22Rv1 (cell line): Measurements from ENCODE around the gene B4GALNT1.

Source experiments
- H3K27ac ChIP-seq: fragments of 450-650 bp; 2 replicates; pipeline ENCODE4 v1.5.1; 2017
- ZFX ChIP-seq: fragments of 450-650 bp; IDR thresholded peaks from 2 replicates; pipeline ENCODE4 v1.6.1; 2017; ENCODE audit warnings: antibody characterized with exemption, borderline replicate concordance
- TF ChIP-seq, protein P1 (sequence below): fragments of 450-650 bp; IDR thresholded peaks from 2 replicates; pipeline ENCODE4 v1.5.1; 2017; ENCODE audit warnings: mild to moderate bottlenecking

B4GALNT1 gene

GRCh38 chr12:57615637-57616036 lies 17.4 kb downstream of the B4GALNT1 start:
- TF ChIP-seq, protein P1, sequence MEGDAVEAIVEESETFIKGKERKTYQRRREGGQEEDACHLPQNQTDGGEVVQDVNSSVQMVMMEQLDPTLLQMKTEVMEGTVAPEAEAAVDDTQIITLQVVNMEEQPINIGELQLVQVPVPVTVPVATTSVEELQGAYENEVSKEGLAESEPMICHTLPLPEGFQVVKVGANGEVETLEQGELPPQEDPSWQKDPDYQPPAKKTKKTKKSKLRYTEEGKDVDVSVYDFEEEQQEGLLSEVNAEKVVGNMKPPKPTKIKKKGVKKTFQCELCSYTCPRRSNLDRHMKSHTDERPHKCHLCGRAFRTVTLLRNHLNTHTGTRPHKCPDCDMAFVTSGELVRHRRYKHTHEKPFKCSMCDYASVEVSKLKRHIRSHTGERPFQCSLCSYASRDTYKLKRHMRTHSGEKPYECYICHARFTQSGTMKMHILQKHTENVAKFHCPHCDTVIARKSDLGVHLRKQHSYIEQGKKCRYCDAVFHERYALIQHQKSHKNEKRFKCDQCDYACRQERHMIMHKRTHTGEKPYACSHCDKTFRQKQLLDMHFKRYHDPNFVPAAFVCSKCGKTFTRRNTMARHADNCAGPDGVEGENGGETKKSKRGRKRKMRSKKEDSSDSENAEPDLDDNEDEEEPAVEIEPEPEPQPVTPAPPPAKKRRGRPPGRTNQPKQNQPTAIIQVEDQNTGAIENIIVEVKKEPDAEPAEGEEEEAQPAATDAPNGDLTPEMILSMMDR, result no peak
- TF ChIP-seq ZFX, result no peak
- H3K27ac ChIP-seq, result no peak overlapping the region

GRCh38 chr12:57614948-57615500 lies 18.0 kb downstream of the B4GALNT1 start:
- H3K27ac ChIP-seq, result no peak overlapping the region
- TF ChIP-seq, protein P1, result no peak
- TF ChIP-seq ZFX, result no peak

GRCh38 chr12:57614178-57614947 lies 18.6 kb downstream of the B4GALNT1 start:
- TF ChIP-seq, protein P1, result no peak
- no peak for TF ChIP-seq ZFX
- H3K27ac ChIP-seq, result no peak overlapping the region

DNA sequence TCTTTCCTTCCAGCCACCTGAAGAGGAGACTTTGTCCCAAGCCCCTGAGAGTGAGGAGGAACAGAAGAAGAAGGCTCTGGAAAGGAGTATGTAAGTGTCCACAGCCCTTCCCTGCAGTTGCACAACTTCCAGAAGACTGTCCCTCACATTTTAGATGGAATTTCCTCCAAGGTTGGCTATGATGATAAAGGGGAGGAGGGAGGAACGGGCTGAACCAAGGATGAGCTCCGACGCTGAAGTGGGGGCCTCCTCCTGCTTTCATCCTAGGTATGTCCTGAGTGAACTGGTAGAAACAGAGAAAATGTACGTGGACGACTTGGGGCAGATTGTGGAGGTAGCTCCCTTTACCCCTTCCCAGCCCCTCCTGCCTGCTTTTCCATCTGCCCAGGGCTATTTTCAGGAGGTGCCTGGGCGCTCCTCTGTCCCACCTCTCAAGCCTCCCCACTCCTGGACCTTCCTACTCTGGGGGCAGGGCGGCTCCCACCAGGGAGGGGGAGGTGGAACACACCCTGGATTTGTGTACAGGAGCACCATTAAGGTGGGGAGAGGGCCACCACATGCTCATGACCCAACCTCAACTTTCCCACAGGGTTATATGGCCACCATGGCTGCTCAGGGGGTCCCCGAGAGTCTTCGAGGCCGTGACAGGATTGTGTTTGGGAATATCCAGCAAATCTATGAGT lies 19.4 kb downstream of the B4GALNT1 start:
- no peak overlapping the region for H3K27ac ChIP-seq
- TF ChIP-seq, protein P1, result no peak
- no peak for TF ChIP-seq ZFX

- TF ChIP-seq ZFX, result no peak
- TF ChIP-seq, protein P1, result no peak
- H3K27ac ChIP-seq, result no peak overlapping the region
Measured at GRCh38 chr12:57612711-57613426, 20.1 kb downstream of the B4GALNT1 start.

DNA sequence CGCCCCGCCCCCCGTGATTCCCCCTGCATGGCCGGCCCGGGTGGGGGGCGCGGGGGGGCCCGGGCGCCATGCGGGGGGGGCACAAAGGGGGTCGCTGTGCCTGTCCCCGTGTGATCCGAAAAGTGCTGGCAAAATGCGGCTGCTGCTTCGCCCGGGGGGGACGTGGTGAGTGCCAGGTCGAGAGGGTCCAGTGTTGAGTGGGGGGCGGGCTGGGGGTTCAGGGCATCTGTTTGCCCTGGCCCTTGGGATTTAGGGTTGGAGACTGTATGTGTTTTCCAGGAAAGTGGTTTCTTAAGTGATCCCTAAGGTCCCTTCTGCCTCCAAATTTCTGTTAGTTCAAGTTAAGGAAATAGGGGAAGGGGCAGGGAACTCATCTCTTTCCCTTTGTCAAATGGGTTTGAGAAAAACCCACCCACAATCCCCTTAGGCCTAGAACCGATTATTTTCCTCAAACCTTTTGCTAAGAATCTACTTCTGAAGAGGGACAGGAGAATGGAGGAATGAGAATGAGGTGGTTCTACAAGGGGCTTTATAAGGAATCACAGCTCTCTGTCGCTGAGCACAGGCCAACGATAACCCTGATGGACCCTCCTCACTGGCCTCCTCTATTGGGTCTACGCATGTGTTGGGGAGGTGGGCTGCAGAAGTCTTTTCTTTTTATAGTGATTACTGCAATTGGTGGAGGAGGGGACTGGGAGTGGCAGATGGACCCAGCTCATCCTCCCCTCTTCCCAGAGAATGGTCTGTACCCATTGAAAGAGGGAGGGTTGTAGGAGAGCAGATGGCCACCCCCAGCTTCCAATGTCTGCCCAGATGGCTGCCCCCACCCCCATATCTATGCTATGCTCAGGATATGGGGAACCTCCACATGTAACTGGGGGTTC lies 20.9 kb downstream of the B4GALNT1 start:
- no peak for TF ChIP-seq ZFX
- TF ChIP-seq, protein P1, result no peak
- no peak overlapping the region for H3K27ac ChIP-seq
